Mucosa of stomach (tissue), 1 donor: Measurements from ENCODE around the gene ASXL1.
A peak's percentile ranks its signal among the peaks of the same experiment; 100 is the strongest.

Source experiments
- H3K27me3 ChIP-seq: one replicate; pipeline ENCODE4 v1.7.0; 2013; ENCODE audit warnings: mild to moderate bottlenecking, low read length; ENCODE audit not compliant: control insufficient read depth, insufficient read depth
- H3K36me3 ChIP-seq: one replicate; pipeline ENCODE4 v1.7.0; 2013; ENCODE audit warnings: low read length; ENCODE audit not compliant: control insufficient read depth, insufficient read depth
- H3K4me1 ChIP-seq: one replicate; pipeline ENCODE4 v1.7.0; 2013; ENCODE audit warnings: mild to moderate bottlenecking, low read length; ENCODE audit not compliant: control insufficient read depth, insufficient read depth
- H3K4me3 ChIP-seq: one replicate; pipeline ENCODE4 v1.7.0; 2013; ENCODE audit warnings: low read length
- H3K9ac ChIP-seq: one replicate; pipeline ENCODE4 v1.7.0; 2013; ENCODE audit warnings: mild to moderate bottlenecking, low read length, moderate library complexity
- H3K9me3 ChIP-seq: one replicate; pipeline ENCODE4 v1.7.0; 2013; ENCODE audit warnings: mild to moderate bottlenecking, low read length, moderate library complexity; ENCODE audit not compliant: control insufficient read depth
- donor health status: Pancreatic carcinoma.

Gene ASXL1

GRCh38 chr20:32455901-32456701, 98.0 kb downstream of the ASXL1 start:
- Histone ChIP-seq H3K27me3 (no peaks in the 10 kb centered on the region), H3K36me3 (peaks cover 24% of the 10 kb centered on the region), H3K9me3 (no peaks in the 10 kb centered on the region), H3K4me3 (no peak overlapping the region), H3K9ac (no peak overlapping the region), H3K4me1 (peaks cover 14% of the 10 kb centered on the region)

- Histone ChIP-seq H3K27me3 (no peaks in the 10 kb centered on the region), H3K9me3 (no peaks in the 10 kb centered on the region), H3K4me3 (no peak overlapping the region), H3K4me1 (peaks cover 15% of the 10 kb centered on the region), H3K9ac (no peak overlapping the region), H3K36me3 (peaks cover 19% of the 10 kb centered on the region)
Observed at GRCh38 chr20:32456869-32457478, 98.8 kb downstream of the ASXL1 start.

GRCh38 chr20:32457479-32457986, 99.4 kb downstream of the ASXL1 start:
- Histone ChIP-seq H3K9me3 (no peaks in the 10 kb centered on the region), H3K36me3 (peaks cover 18% of the 10 kb centered on the region), H3K4me3 (no peak overlapping the region), H3K4me1 (peaks cover 21% of the 10 kb centered on the region), H3K9ac (no peak overlapping the region), H3K27me3 (no peaks in the 10 kb centered on the region)

- Histone ChIP-seq H3K4me3 (no peak overlapping the region), H3K36me3 (peaks cover 12% of the 10 kb centered on the region), H3K9me3 (no peaks in the 10 kb centered on the region), H3K9ac (no peak overlapping the region), H3K27me3 (no peaks in the 10 kb centered on the region), H3K4me1 (peaks cover 28% of the 10 kb centered on the region)
Observed at GRCh38 chr20:32458061-32458836, 100.1 kb downstream of the ASXL1 start.

- no peak overlapping the region for H3K9ac ChIP-seq
- H3K27me3 ChIP-seq: no peaks in the 10 kb centered on the region
- H3K4me3 ChIP-seq: no peak overlapping the region
- H3K9me3 ChIP-seq: no peaks in the 10 kb centered on the region
- H3K4me1 ChIP-seq: peaks cover 34% of the 10 kb centered on the region
- peaks cover 7% of the 10 kb centered on the region for H3K36me3 ChIP-seq
Observed at GRCh38 chr20:32458837-32459220, 100.7 kb downstream of the ASXL1 start.

- no peaks in the 10 kb centered on the region for H3K9me3 ChIP-seq
- H3K9ac ChIP-seq: no peak overlapping the region
- H3K27me3 ChIP-seq: no peaks in the 10 kb centered on the region
- H3K36me3 ChIP-seq: peaks cover 7% of the 10 kb centered on the region
- peaks cover 48% of the 10 kb centered on the region for H3K4me1 ChIP-seq
- H3K4me3 ChIP-seq: no peak overlapping the region
Observed at GRCh38 chr20:32460231-32460630, 102.1 kb downstream of the ASXL1 start.

GRCh38 chr20:32460683-32461320, 102.7 kb downstream of the ASXL1 start:
- Histone ChIP-seq H3K9ac (no peak overlapping the region), H3K27me3 (no peaks in the 10 kb centered on the region), H3K9me3 (no peaks in the 10 kb centered on the region), H3K36me3 (peaks cover 3% of the 10 kb centered on the region), H3K4me1 (peaks cover 54% of the 10 kb centered on the region), H3K4me3 (no peak overlapping the region)

GRCh38 chr20:32461836-32462600, 103.9 kb downstream of the ASXL1 start:
- no peaks in the 10 kb centered on the region for H3K36me3 ChIP-seq

GRCh38 chr20:32462900-32463641, 104.9 kb downstream of the ASXL1 start:
- H3K36me3 ChIP-seq: no peaks in the 10 kb centered on the region
- H3K4me1 ChIP-seq: peaks cover 62% of the 10 kb centered on the region
- H3K9me3 ChIP-seq: no peaks in the 10 kb centered on the region
- H3K27me3 ChIP-seq: no peaks in the 10 kb centered on the region
- peak overlapping the region; percentile 0 for H3K4me3 ChIP-seq
- H3K9ac ChIP-seq: peak overlapping the region; percentile 57

More at GRCh38 chr20:32461836-32462600, 103.9 kb downstream of the ASXL1 start:
- H3K27me3 ChIP-seq: no peaks in the 10 kb centered on the region
- no peak overlapping the region for H3K9ac ChIP-seq
- H3K4me1 ChIP-seq: peaks cover 59% of the 10 kb centered on the region
- H3K9me3 ChIP-seq: no peaks in the 10 kb centered on the region
- no peak overlapping the region for H3K4me3 ChIP-seq

- H3K4me1 ChIP-seq: peaks cover 70% of the 10 kb centered on the region
- no peaks in the 10 kb centered on the region for H3K27me3 ChIP-seq
- peak overlapping the region; percentile 0 for H3K4me3 ChIP-seq
- H3K9me3 ChIP-seq: no peaks in the 10 kb centered on the region
- H3K9ac ChIP-seq: peak overlapping the region; percentile 57
- no peaks in the 10 kb centered on the region for H3K36me3 ChIP-seq
Observed at GRCh38 chr20:32463642-32464400, 105.7 kb downstream of the ASXL1 start.
